HEK293T (cell line): Measurements from ENCODE around the gene VASH2.

Experiments
- ARNT ChIP-seq: fragments of 450-650 bp; IDR thresholded peaks from 2 replicates; pipeline ENCODE4 v1.6.1; 2017; ENCODE audit warnings: mild to moderate bottlenecking
- ELF4 ChIP-seq: fragments of 450-650 bp; IDR thresholded peaks from 2 replicates; pipeline ENCODE4 v1.6.1; 2017; ENCODE audit warnings: antibody characterized with exemption
- FOXA1 ChIP-seq: fragments of 450-650 bp; IDR thresholded peaks from 2 replicates; pipeline ENCODE4 v1.6.1; 2016; ENCODE audit warnings: mild to moderate bottlenecking
- FOXK2 ChIP-seq: fragments of 450-650 bp; IDR thresholded peaks from 2 replicates; pipeline ENCODE4 v1.6.1; 2016; ENCODE audit warnings: mild to moderate bottlenecking
- FOXM1 ChIP-seq: fragments of 450-650 bp; IDR thresholded peaks from 2 replicates; pipeline ENCODE4 v1.6.1; 2017; ENCODE audit warnings: mild to moderate bottlenecking, borderline replicate concordance
- L3MBTL2 ChIP-seq: fragments of 450-650 bp; conservative IDR thresholded peaks from 2 replicates; pipeline ENCODE4 v1.6.1; 2016; ENCODE audit warnings: mild to moderate bottlenecking
- SP1 ChIP-seq: fragments of 450-650 bp; IDR thresholded peaks from 2 replicates; pipeline ENCODE4 v1.6.1; 2017
- SUZ12 ChIP-seq: fragments of 450-650 bp; IDR thresholded peaks from 2 replicates; pipeline ENCODE4 v1.6.1; 2016; ENCODE audit warnings: mild to moderate bottlenecking
- ZNF384 ChIP-seq: fragments of 450-650 bp; IDR thresholded peaks from 2 replicates; pipeline ENCODE4 v1.6.1; 2016
- TF ChIP-seq, protein P1 (sequence below): fragments of 450-650 bp; IDR thresholded peaks from 2 replicates; pipeline ENCODE4 v1.6.1; 2016

- no peak for TF ChIP-seq L3MBTL2
- TF ChIP-seq FOXA1 = no peak
- TF ChIP-seq ELF4 = no peak
- no peak for TF ChIP-seq FOXM1
- TF ChIP-seq SP1 = no peak
- no peak for TF ChIP-seq FOXK2
- no peak for TF ChIP-seq ZNF384
- TF ChIP-seq, protein P1, sequence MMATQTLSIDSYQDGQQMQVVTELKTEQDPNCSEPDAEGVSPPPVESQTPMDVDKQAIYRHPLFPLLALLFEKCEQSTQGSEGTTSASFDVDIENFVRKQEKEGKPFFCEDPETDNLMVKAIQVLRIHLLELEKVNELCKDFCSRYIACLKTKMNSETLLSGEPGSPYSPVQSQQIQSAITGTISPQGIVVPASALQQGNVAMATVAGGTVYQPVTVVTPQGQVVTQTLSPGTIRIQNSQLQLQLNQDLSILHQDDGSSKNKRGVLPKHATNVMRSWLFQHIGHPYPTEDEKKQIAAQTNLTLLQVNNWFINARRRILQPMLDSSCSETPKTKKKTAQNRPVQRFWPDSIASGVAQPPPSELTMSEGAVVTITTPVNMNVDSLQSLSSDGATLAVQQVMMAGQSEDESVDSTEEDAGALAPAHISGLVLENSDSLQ = no peak
- no peak for TF ChIP-seq ARNT
- no peak for TF ChIP-seq SUZ12
These were observed 16.4 kb upstream of the VASH2 start for GRCh38 chr1:212933815-212934471.
